Measurements from ENCODE around the gene ATP6V1G1.
A peak's percentile ranks its signal among the peaks of the same experiment; 100 is the strongest.

The ATP6V1G1 gene

DNA sequence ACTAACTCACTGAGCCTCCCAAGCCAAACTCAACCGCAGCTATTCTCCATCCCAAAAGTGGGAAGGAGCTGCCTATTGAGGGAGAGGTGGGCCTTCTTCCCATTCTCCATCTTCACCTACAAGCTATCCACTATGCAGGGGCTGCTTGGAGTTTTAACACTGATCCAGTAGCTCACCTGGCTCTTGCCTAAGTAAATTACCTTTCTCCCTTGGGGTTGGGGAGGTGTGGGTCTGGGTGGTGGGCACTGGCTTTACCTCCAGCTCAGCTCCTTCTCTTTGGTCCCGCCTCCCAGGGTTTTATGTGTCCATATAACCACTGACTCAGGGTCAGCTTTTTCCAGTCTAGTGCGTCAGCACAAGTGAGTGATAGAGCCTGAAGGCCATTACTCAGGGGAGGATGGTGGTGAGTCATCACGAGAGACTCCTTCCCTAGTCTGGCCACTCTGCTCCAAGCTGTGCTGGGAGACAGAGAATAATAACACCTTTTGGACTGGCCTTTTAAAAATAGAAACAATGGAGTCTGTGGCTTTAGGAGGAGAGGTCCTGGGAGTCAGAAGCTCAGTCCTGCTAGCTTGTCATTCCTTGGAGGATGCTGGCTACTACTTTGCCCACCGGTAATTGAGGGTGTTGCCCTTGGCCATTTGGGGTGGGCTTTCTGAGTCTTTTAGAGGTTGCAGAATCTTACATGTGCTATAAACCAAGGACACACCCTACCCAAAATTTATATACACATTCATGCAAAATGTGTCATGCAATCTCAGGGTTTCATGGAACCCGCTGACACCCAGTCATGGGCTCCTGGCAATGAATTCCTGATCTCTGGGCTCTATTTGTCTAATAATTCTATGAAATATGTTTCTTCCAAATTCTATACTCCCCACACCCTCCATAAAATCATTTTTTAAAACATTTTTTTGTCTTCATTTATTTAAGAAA lies 35.6 kb upstream of the ATP6V1G1 start:
- H3K27ac ChIP-seq, result no peak overlapping the region
- TF ChIP-seq, protein P1, sequence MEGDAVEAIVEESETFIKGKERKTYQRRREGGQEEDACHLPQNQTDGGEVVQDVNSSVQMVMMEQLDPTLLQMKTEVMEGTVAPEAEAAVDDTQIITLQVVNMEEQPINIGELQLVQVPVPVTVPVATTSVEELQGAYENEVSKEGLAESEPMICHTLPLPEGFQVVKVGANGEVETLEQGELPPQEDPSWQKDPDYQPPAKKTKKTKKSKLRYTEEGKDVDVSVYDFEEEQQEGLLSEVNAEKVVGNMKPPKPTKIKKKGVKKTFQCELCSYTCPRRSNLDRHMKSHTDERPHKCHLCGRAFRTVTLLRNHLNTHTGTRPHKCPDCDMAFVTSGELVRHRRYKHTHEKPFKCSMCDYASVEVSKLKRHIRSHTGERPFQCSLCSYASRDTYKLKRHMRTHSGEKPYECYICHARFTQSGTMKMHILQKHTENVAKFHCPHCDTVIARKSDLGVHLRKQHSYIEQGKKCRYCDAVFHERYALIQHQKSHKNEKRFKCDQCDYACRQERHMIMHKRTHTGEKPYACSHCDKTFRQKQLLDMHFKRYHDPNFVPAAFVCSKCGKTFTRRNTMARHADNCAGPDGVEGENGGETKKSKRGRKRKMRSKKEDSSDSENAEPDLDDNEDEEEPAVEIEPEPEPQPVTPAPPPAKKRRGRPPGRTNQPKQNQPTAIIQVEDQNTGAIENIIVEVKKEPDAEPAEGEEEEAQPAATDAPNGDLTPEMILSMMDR (conservative IDR thresholded peaks at IDR 0.05), result no peak

DNA sequence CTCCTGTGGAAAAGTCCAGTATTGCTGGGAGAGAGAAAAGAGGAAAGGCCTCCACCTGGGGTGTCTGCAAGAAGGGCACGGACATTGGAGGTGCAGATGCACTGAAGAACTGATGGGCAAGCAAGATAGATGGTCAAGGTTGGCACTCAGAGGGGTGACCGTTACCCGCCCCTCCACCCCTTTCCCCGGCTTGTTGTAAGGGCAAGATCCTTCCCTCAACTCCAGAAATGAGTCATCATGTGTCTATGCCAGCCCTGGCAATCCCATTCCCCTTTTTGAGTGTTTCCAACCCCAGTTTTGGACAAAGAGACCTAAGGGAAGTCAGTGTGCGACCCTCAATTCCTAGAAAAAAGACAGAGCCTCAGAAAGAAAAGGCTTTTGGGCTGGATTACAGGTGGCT lies 34.9 kb upstream of the ATP6V1G1 start:
- H3K27ac ChIP-seq, result no peak overlapping the region
- TF ChIP-seq, protein P1 (conservative IDR thresholded peaks at IDR 0.05), result no peak

DNA sequence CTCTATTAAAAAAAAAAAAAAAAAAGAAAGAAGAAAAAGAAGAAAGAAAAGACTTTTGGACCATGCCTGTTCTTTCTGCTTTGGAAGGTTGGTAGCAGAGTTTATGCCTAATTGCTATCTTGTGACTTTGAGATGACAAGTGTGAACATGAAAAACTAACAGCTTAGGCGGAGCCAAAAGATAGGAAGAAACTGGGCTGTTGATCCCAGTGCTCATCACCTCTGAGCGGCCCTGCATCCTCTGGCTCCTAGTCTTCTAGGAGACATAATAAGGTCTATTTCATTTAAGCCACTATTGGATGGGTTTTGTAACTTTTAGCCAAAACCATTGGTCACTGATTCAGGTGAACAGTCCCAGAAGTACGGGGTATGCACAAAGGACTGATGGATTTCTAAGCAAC lies 34.4 kb upstream of the ATP6V1G1 start:
- no peak overlapping the region for H3K27ac ChIP-seq
- TF ChIP-seq, protein P1 (conservative IDR thresholded peaks at IDR 0.05), result no peak

DNA sequence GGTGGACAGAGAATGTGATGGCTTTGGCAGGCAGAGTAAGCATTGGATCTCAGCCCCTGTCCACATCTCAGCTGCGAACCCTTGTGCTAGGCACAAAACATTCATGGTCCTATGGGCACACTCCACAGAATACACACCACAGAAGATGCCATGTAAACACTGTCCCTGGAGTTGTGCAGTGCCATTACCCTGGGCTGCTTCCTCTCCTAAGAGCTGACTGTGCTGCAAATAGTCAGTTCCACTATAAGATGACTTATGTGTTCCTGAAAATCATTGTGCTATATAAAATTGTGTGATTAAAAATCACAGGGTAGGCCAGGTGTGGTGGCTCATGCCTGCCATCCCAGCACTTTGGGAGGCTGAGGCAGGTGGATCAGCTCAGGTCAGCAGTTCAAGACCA lies 31.9 kb upstream of the ATP6V1G1 start:
- H3K27ac ChIP-seq, result peak overlapping the region; percentile 5; the same call in 1 of the 2 replicates
- TF ChIP-seq, protein P1 (conservative IDR thresholded peaks at IDR 0.05), result no peak

DNA sequence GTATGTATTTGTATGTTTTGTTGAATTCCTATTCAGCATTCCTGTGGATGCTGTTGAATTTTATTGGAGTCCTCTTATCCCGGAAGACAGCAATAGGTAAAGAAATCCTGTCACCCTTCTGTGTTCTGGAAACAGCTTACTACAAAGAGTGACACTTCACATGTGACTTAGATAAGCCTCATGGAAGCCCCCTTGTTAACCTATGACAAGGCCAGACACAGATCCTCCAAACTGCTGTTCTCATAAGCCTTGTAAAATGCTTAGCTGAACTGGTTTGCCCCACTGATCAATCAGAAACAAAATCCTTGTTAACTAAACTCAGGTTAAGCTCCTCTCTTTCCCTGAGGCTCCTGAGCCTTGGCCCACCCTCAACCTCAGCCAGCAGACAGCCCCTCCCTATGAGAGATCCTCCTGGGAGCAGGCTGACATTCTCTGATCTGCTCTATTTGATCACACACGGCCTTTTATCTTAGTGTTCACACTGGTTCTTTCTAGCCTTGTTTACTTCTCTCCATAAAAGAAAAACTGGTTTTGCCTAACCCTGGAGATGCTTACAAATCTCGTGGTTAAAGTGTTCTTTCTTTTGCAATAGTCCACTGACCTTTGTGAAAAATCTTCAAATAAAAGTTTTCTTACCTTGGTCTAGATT lies 29.4 kb upstream of the ATP6V1G1 start:
- TF ChIP-seq, protein P1 (conservative IDR thresholded peaks at IDR 0.05), result no peak
- peak overlapping the region; percentile 95 for H3K27ac ChIP-seq

DNA sequence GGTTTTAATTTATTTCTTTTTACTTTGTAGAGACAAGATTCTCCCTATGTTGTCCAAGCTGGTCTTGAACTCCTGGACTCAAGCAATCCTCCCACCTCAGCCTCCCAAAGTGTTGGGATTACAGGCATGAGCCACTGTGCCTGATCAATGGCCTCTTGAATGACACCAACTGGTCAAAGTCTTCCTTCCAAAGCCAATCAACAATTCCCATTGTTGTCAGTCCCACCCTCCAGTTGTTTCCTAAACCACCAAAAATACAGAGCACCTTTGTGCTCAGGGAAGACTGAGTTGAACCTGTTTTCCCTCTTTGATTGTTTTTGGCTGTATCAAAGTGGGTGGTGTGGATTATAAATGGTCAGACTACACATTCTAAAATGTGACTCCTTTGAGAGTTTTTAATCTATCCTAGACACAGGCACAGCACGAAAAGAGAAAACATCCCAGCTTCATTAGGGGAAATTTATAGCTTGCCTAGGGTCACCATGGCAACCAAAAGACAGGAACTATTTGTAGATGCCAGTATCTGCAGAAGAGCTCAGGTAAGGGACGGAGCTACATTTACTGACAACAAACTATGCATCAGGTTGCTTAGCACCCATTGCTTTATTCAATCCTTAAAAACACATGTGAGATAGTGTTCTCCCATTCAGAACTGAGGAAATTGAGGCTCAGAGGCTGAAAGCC lies 27.6 kb upstream of the ATP6V1G1 start:
- TF ChIP-seq, protein P1 (conservative IDR thresholded peaks at IDR 0.05), result no peak

DNA sequence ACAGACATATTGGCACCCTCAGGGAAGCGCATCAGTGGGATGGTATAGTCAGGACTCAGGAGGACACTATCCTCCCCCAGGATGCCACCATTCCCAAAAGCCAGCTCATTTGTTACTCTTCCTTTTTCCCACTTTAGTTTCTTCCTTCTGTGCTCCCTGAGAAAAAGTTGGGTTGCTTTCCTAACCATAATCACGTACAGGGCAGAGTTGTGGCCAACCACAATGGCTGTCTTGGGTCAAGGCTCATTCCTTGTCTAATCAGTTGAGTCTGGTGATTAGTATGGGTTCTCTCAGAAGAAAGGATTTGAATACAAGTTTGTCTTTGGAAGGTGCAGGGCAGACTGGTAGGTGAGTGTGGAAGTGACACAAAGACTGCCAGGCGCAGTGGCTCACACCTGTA lies 26.6 kb upstream of the ATP6V1G1 start:
- TF ChIP-seq, protein P1 (conservative IDR thresholded peaks at IDR 0.05), result no peak
- peak overlapping the region; percentile 95 for H3K27ac ChIP-seq

More for the DNA sequence above, 27.6 kb upstream of the ATP6V1G1 start:
- peak overlapping the region; percentile 95 for H3K27ac ChIP-seq
